ENCODE results near the gene RABGAP1L. TPM values are rescaled to one million over a fixed set of nuclear protein-coding genes. Genes with fewer than 3 reads are reported as not detected.

The RABGAP1L gene
- total RNA-seq, 1 experiment from 2014 or later, result 29.3 TPM

DNA sequence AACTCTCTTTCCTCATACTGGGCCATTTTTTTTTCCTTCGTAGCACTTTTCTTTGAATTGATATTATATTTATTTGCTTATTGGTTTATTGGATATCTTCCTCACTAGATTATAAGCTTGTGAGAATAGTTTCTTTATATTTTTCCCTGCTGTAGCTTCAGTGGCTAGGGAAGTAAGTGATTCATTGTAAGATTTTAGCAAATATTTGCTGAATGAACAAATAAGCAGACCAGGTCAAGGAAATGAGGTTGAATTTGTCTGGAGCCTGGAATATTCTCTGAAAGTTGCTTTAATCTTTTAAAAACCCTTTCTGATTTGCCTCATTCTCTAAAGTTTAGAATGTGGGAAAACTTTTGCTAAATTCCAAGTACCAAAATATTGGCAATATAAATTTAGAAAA, 80.2 kb downstream of the RABGAP1L start:
- ATAC-seq, result no peak
- CTCF ChIA-PET, result no interaction called here
- intact Hi-C loops (cut with micrococcal nuclease), result no loop called here
- Histone ChIP-seq H3K79me2 (ENCODE audit: insufficient read depth, low read length) (peaks cover 6% of the 10 kb centered on the region; the same call in 1 of the 2 replicates), H3K4me3 (replicated peaks in 1 of 2; ENCODE audit: low read depth in 1 of 2, low read length in 2 of 2) (peak overlapping the region; percentile 48 to 58), H3K27ac (ENCODE audit: low read depth, low read length) (peak overlapping the region; percentile 48), H3K9ac (ENCODE audit: low read length) (peak overlapping the region; percentile 70), H4K20me1 (ENCODE audit: insufficient read depth) (no peaks in the 10 kb centered on the region), H2AFZ (ENCODE audit: low read depth, low read length, poor library complexity, severe bottlenecking) (no peak overlapping the region), H3K4me1 (ENCODE audit: control insufficient read depth in 1 of 2, insufficient read depth in 2 of 2, low read length in 2 of 2) (peaks cover 0 to 5% of the 10 kb centered on the region in 2 experiments; a peak in 1 of 4 replicates), H3K4me2 (ENCODE audit: low read length) (peak overlapping the region; percentile 76), H3K36me3 (ENCODE audit: control insufficient read depth in 1 of 2, insufficient read depth in 2 of 2, low read length in 2 of 2) (no peaks in the 10 kb centered on the region; a peak in 1 of 4 replicates), H3K9me3 (ENCODE audit: control insufficient read depth in 1 of 2, insufficient read depth in 1 of 2, low read depth in 1 of 2, low read length in 2 of 2) (no peaks in the 10 kb centered on the region), H3K27me3 (ENCODE audit: insufficient read depth, low read length) (no peaks in the 10 kb centered on the region), H3K9me2 (ENCODE audit: insufficient read depth) (no peaks in the 10 kb centered on the region)
- POLR2A ChIA-PET, result no interaction called here
- DNase-seq (ENCODE audit: low read depth, low spot score), result no peak
- no peak for TF ChIP-seq RAD21 (IDR thresholded peaks at IDR 0.05; ENCODE audit: low read depth)
- TF ChIP-seq, protein P1, sequence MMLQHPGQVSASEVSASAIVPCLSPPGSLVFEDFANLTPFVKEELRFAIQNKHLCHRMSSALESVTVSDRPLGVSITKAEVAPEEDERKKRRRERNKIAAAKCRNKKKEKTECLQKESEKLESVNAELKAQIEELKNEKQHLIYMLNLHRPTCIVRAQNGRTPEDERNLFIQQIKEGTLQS (IDR thresholded peaks at IDR 0.05), result no peak
- RAD21 ChIA-PET (ENCODE audit: low non-redundant PET in 1 of 2, low total read pairs in 2 of 2, uncharacterized antibody in 2 of 2, unreplicated experiment in 2 of 2), result no interaction called here
- no TSS peak for BruUV-seq (replicated peaks)

- Histone ChIP-seq H3K27ac (ENCODE audit: low read depth, low read length) (no peak overlapping the region), H3K4me3 (replicated peaks in 1 of 2; ENCODE audit: low read depth in 1 of 2, low read length in 2 of 2) (no peak overlapping the region), H3K9me2 (ENCODE audit: insufficient read depth) (no peaks in the 10 kb centered on the region), H3K27me3 (ENCODE audit: insufficient read depth, low read length) (no peaks in the 10 kb centered on the region), H3K4me1 (ENCODE audit: control insufficient read depth in 1 of 2, insufficient read depth in 2 of 2, low read length in 2 of 2) (peaks cover 0 to 5% of the 10 kb centered on the region in 2 experiments; a peak in 1 of 4 replicates), H4K20me1 (ENCODE audit: insufficient read depth) (no peaks in the 10 kb centered on the region), H3K9ac (ENCODE audit: low read length) (no peak overlapping the region), H3K36me3 (ENCODE audit: control insufficient read depth in 1 of 2, insufficient read depth in 2 of 2, low read length in 2 of 2) (no peaks in the 10 kb centered on the region; a peak in 1 of 4 replicates), H3K4me2 (ENCODE audit: low read length) (no peak overlapping the region), H3K79me2 (ENCODE audit: insufficient read depth, low read length) (peaks cover 6% of the 10 kb centered on the region; the same call in 1 of the 2 replicates), H3K9me3 (ENCODE audit: control insufficient read depth in 1 of 2, insufficient read depth in 1 of 2, low read depth in 1 of 2, low read length in 2 of 2) (no peaks in the 10 kb centered on the region), H2AFZ (ENCODE audit: low read depth, low read length, poor library complexity, severe bottlenecking) (no peak overlapping the region)
- DNase-seq (ENCODE audit: low read depth, low spot score), result no peak
- CTCF ChIA-PET, result interaction anchor here (0.6 to 1.9 kb wide), 2 partner anchors 19 to 492 kb away, joined by 3 to 5 read pairs; no protein-coding TSS in a partner anchor
- TF ChIP-seq SIN3A (IDR thresholded peaks at IDR 0.05; ENCODE audit: low read depth) (no peak), CTCF (IDR thresholded peaks at IDR 0.05 in 2 of 3, conservative IDR thresholded peaks at IDR 0.05 in 1 of 3; ENCODE audit: borderline replicate concordance in 1 of 3, insufficient read depth in 1 of 3, low read depth in 2 of 3, low read length in 2 of 3) (no peak), FOSL1 (IDR thresholded peaks at IDR 0.05; ENCODE audit: low read depth) (no peak), YY1 (IDR thresholded peaks at IDR 0.05; ENCODE audit: extremely low read depth, insufficient replicate concordance, low read depth, low read length) (no peak), SRF (IDR thresholded peaks at IDR 0.05; ENCODE audit: low read depth) (no peak), EZH2 (IDR thresholded peaks at IDR 0.05) (no peak), MAX (IDR thresholded peaks at IDR 0.05) (no peak), ELF1 (IDR thresholded peaks at IDR 0.05; ENCODE audit: borderline replicate concordance, low read depth) (no peak), CBX3 (IDR thresholded peaks at IDR 0.05; ENCODE audit: low read depth) (no peak), EGR1 (IDR thresholded peaks at IDR 0.05; ENCODE audit: low read depth) (no peak), RAD21 (IDR thresholded peaks at IDR 0.05; ENCODE audit: low read depth) (no peak), ZNF274 (IDR thresholded peaks at IDR 0.05; ENCODE audit: low read depth, low read length) (no peak), POLR2A (IDR thresholded peaks at IDR 0.05; ENCODE audit: borderline replicate concordance, extremely low read depth, insufficient read depth, insufficient read length) (no peak)
- TF ChIP-seq, protein P2, sequence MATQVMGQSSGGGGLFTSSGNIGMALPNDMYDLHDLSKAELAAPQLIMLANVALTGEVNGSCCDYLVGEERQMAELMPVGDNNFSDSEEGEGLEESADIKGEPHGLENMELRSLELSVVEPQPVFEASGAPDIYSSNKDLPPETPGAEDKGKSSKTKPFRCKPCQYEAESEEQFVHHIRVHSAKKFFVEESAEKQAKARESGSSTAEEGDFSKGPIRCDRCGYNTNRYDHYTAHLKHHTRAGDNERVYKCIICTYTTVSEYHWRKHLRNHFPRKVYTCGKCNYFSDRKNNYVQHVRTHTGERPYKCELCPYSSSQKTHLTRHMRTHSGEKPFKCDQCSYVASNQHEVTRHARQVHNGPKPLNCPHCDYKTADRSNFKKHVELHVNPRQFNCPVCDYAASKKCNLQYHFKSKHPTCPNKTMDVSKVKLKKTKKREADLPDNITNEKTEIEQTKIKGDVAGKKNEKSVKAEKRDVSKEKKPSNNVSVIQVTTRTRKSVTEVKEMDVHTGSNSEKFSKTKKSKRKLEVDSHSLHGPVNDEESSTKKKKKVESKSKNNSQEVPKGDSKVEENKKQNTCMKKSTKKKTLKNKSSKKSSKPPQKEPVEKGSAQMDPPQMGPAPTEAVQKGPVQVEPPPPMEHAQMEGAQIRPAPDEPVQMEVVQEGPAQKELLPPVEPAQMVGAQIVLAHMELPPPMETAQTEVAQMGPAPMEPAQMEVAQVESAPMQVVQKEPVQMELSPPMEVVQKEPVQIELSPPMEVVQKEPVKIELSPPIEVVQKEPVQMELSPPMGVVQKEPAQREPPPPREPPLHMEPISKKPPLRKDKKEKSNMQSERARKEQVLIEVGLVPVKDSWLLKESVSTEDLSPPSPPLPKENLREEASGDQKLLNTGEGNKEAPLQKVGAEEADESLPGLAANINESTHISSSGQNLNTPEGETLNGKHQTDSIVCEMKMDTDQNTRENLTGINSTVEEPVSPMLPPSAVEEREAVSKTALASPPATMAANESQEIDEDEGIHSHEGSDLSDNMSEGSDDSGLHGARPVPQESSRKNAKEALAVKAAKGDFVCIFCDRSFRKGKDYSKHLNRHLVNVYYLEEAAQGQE (IDR thresholded peaks at IDR 0.05; ENCODE audit: low read depth), result no peak
- RAD21 ChIA-PET (ENCODE audit: low non-redundant PET in 1 of 2, low total read pairs in 2 of 2, uncharacterized antibody in 2 of 2, unreplicated experiment in 2 of 2), result no interaction called here
- BruUV-seq (replicated peaks), result no TSS peak
- intact Hi-C loops (cut with micrococcal nuclease), result no loop called here
- no peak for ATAC-seq
- POLR2A ChIA-PET, result no interaction called here
Observed at GRCh38 chr1:174242856-174243255, 83.5 kb downstream of the RABGAP1L start.

Data from HCT116 (cell line).